Neural cell (in vitro differentiated cells): ENCODE results near the gene MACROH2A2. TPM values are rescaled to one million over a fixed set of nuclear protein-coding genes. Genes with fewer than 3 reads are reported as not detected.

ENCODE experiments used
- H2AFZ ChIP-seq: fragments of 200-600, 300-800 bp; sonication (generic), shearing (Covaris generic); 2 replicates; pipeline ENCODE4 v1.6.0; 2014; ENCODE audit warnings: low read depth, mild to moderate bottlenecking, antibody characterized with exemption, low read length, moderate library complexity
- H3F3A ChIP-seq: fragments of 200-600 bp; shearing (Covaris generic); 2 replicates; pipeline ENCODE4 v1.6.1; 2016; ENCODE audit warnings: mild to moderate bottlenecking, moderate library complexity, mixed read lengths, antibody characterized with exemption, low read length; ENCODE audit not compliant: insufficient read depth, poor library complexity, severe bottlenecking
- H3K27ac ChIP-seq: fragments of 200-600, 300-800 bp; sonication (generic), shearing (Covaris generic); 2 replicates; pipeline ENCODE4 v1.5.1; 2014; ENCODE audit warnings: mild to moderate bottlenecking, low read length, moderate library complexity
- H3K27me3 ChIP-seq: fragments of 300-800, 200-600 bp; sonication (generic), shearing (Covaris generic); 2 replicates; pipeline ENCODE4 v1.6.0; 2014; ENCODE audit warnings: mild to moderate bottlenecking, low read depth, low read length, moderate library complexity; ENCODE audit not compliant: insufficient read depth
- H3K36me3 ChIP-seq: fragments of 300-800, 200-600 bp; sonication (generic), shearing (Covaris generic); 2 replicates; pipeline ENCODE4 v1.5.1; 2014; ENCODE audit warnings: mild to moderate bottlenecking, antibody characterized with exemption, low read length, moderate library complexity; ENCODE audit not compliant: insufficient read depth
- H3K4me2 ChIP-seq: fragments of 300-800, 200-600 bp; sonication (generic), shearing (Covaris generic); 2 replicates; pipeline ENCODE4 v1.6.0; 2014; ENCODE audit warnings: mild to moderate bottlenecking, low read length
- H3K4me3 ChIP-seq: fragments of 300-800, 200-600 bp; sonication (generic), shearing (Covaris generic); 2 replicates; pipeline ENCODE4 v1.5.1; 2014; ENCODE audit warnings: mild to moderate bottlenecking, low read length, moderate library complexity
- H3K79me2 ChIP-seq: fragments of 200-600 bp; shearing (Covaris generic); replicated peaks from 2 replicates; pipeline ENCODE4 v1.6.0; 2014; ENCODE audit warnings: mild to moderate bottlenecking, low read length, moderate library complexity; ENCODE audit not compliant: insufficient read depth
- H3K9ac ChIP-seq: fragments of 300-800, 200-600 bp; sonication (generic), shearing (Covaris generic); 2 replicates; pipeline ENCODE4 v1.6.1; 2016; ENCODE audit warnings: mild to moderate bottlenecking, low read length, mixed read lengths
- H3K9me2 ChIP-seq: fragments of 200-600 bp; shearing (Covaris generic); 2 replicates; pipeline ENCODE4 v1.6.1; 2016; ENCODE audit warnings: mild to moderate bottlenecking, low read length, mixed read lengths; ENCODE audit not compliant: insufficient read depth
- H3K9me3 ChIP-seq: fragments of 200-600, 300-800 bp; sonication (generic), shearing (Covaris generic); 2 replicates; pipeline ENCODE4 v1.6.1; 2016; ENCODE audit warnings: mild to moderate bottlenecking, mixed run types, low read length, moderate library complexity, mixed read lengths
- H4K20me1 ChIP-seq: fragments of 200-600 bp; shearing (Covaris generic); 2 replicates; pipeline ENCODE4 v1.6.1; 2016; ENCODE audit warnings: mild to moderate bottlenecking, mixed run types; ENCODE audit not compliant: insufficient read depth
- CTCF ChIP-seq: fragments of 450-650 bp; IDR thresholded peaks from 2 replicates; pipeline ENCODE4 v1.5.1; 2014; ENCODE audit warnings: antibody characterized with exemption, mild to moderate bottlenecking, moderate library complexity; ENCODE audit not compliant: poor library complexity, severe bottlenecking
- EP300 ChIP-seq: fragments of 450-650 bp; conservative IDR thresholded peaks from 2 replicates; pipeline ENCODE4 v1.6.1; 2014; ENCODE audit warnings: antibody characterized with exemption, mild to moderate bottlenecking, moderate library complexity; ENCODE audit not compliant: poor library complexity, severe bottlenecking
- EZH2 ChIP-seq: fragments of 200-600, 300-800 bp; shearing (Covaris generic), sonication (generic); IDR thresholded peaks from 2 replicates; pipeline ENCODE4 v1.6.1; 2014; ENCODE audit warnings: antibody characterized with exemption, low read length, borderline replicate concordance, mild to moderate bottlenecking; ENCODE audit not compliant: insufficient read depth, poor library complexity, severe bottlenecking
- MXI1 ChIP-seq: fragments of 450-650 bp; conservative IDR thresholded peaks from 2 replicates; pipeline ENCODE4 v1.6.1; 2014; ENCODE audit warnings: antibody characterized with exemption, mild to moderate bottlenecking; ENCODE audit not compliant: poor library complexity, severe bottlenecking
- POLR2AphosphoS5 ChIP-seq: IDR thresholded peaks from 2 replicates; pipeline ENCODE4 v1.6.1; 2012
- RAD21 ChIP-seq: fragments of 450-650 bp; conservative IDR thresholded peaks from 2 replicates; pipeline ENCODE4 v1.6.1; 2014; ENCODE audit warnings: antibody characterized with exemption, mild to moderate bottlenecking, moderate library complexity
- REST ChIP-seq: IDR thresholded peaks from 2 replicates; pipeline ENCODE4 v1.6.1; 2012; ENCODE audit warnings: borderline replicate concordance
- SMC3 ChIP-seq: fragments of 450-650 bp; conservative IDR thresholded peaks from 2 replicates; pipeline ENCODE4 v1.6.1; 2014; ENCODE audit warnings: antibody characterized with exemption, mild to moderate bottlenecking, moderate library complexity; ENCODE audit not compliant: poor library complexity
- TAF1 ChIP-seq: IDR thresholded peaks from 2 replicates; pipeline ENCODE4 v1.6.1; 2012; ENCODE audit warnings: low read depth
- polyA plus RNA-seq: library from polyadenylated mRNA; depleted of rRNA; stranded (reverse); fragments of >200 nt; gene quantifications from 2 replicates; pipeline ENCODE4 v1.2.3, GENCODE V29; 2014

The MACROH2A2 gene
- polyA plus RNA-seq, 1 donor from 2014 or later: 173 TPM

GRCh38 chr10:70119623-70120022 is 67.0 kb downstream of the MACROH2A2 start:
- Histone ChIP-seq H3K9ac (no peak overlapping the region), H4K20me1 (no peaks in the 10 kb centered on the region), H3K36me3 (no peaks in the 10 kb centered on the region), H3K27me3 (no peaks in the 10 kb centered on the region), H2AFZ (no peak overlapping the region), H3K4me3 (no peak overlapping the region), H3K4me2 (no peak overlapping the region), H3K9me3 (no peaks in the 10 kb centered on the region), H3F3A (no peaks in the 10 kb centered on the region), H3K79me2 (no peaks in the 10 kb centered on the region), H3K27ac (no peak overlapping the region), H3K9me2 (no peaks in the 10 kb centered on the region)
- TF ChIP-seq RAD21 (no peak), SMC3 (no peak), TAF1 (no peak), CTCF (no peak), REST (no peak), EP300 (no peak), EZH2 (no peak), POLR2AphosphoS5 (no peak), MXI1 (no peak)

- Histone ChIP-seq H3K9me2 (no peaks in the 10 kb centered on the region), H3K9ac (no peak overlapping the region)
- no peak for TF ChIP-seq TAF1
- no peak for TF ChIP-seq EP300
- no peak for TF ChIP-seq MXI1
- TF ChIP-seq EZH2: no peak
- TF ChIP-seq POLR2AphosphoS5: no peak
- no peak for TF ChIP-seq REST
Observed at GRCh38 chr10:70120417-70120816, 67.8 kb downstream of the MACROH2A2 start.

More at GRCh38 chr10:70120417-70120816, 67.8 kb downstream of the MACROH2A2 start:
- Histone ChIP-seq H3K79me2 (no peaks in the 10 kb centered on the region), H3K4me2 (no peak overlapping the region), H3K27ac (no peak overlapping the region), H3K27me3 (no peaks in the 10 kb centered on the region), H2AFZ (no peak overlapping the region), H3K4me3 (no peak overlapping the region), H3F3A (no peaks in the 10 kb centered on the region), H3K36me3 (no peaks in the 10 kb centered on the region), H3K9me3 (no peaks in the 10 kb centered on the region), H4K20me1 (no peaks in the 10 kb centered on the region)
